HEK293 (cell line): ENCODE results near the gene NECTIN4.

Experiments used
- CTCF ChIA-PET: fragments of 350-600 bp; formaldehyde crosslinking; extraction: SDS; loops from one replicate; lab custom pipeline; 2021; ENCODE audit warnings: antibody characterized with exemption; lab: Yijun Ruan, JAX
- POLR2A ChIA-PET: fragments of 300-600 bp; formaldehyde crosslinking; extraction: SDS; loops from one replicate; lab custom pipeline; 2020; ENCODE audit warnings: antibody characterized with exemption, inconsistent platforms; lab: Yijun Ruan, JAX
- H3K27ac ChIP-seq: fragments of 200-500 bp; sonication (Bioruptor generic); 2 replicates; pipeline ENCODE4 v1.5.1; 2014; ENCODE audit warnings: low read depth, low read length, control low read depth, inconsistent platforms; ENCODE audit errors: extremely low read depth
- H3K36me3 ChIP-seq, 2 experiments: fragments of 200-500 bp in 1 of 2; sonication (Bioruptor generic) in 1 of 2; 1 replicate in 1 of 2; 2 replicates in 1 of 2; pipeline ENCODE4 v1.5.1; 2014 to 2017; ENCODE audit warnings: inconsistent platforms in 2 of 2, low read length in 2 of 2; ENCODE audit not compliant: control insufficient read depth in 2 of 2, insufficient read depth in 1 of 2
- H3K4me1 ChIP-seq: fragments of 200-500 bp; sonication (Bioruptor generic); 2 replicates; pipeline ENCODE4 v1.5.1; 2014; ENCODE audit warnings: mild to moderate bottlenecking, low read length, inconsistent platforms; ENCODE audit not compliant: control insufficient read depth, insufficient read depth
- H3K4me3 ChIP-seq: 2 replicates; pipeline ENCODE4 v1.5.1; 2011; ENCODE audit warnings: low read depth, mild to moderate bottlenecking, control low read depth, low read length, moderate library complexity
- H3K9me3 ChIP-seq: fragments of 200-500 bp; sonication (Bioruptor generic); 2 replicates; pipeline ENCODE4 v1.5.1; 2014; ENCODE audit warnings: low read depth, low read length, inconsistent platforms; ENCODE audit not compliant: control insufficient read depth, insufficient read depth
- MYNN ChIP-seq: fragments of 450-650 bp; formaldehyde crosslinking; IDR thresholded peaks from 2 replicates; pipeline ENCODE4 v1.5.1; 2016; ENCODE audit warnings: missing biosample characterization, missing genetic modification characterization, borderline replicate concordance
- REPIN1 ChIP-seq: fragments of 450-650 bp; formaldehyde crosslinking; IDR thresholded peaks from 2 replicates; pipeline ENCODE4 v1.5.1; 2017; ENCODE audit warnings: missing biosample characterization, missing genetic modification characterization, low read depth
- SCRT1 ChIP-seq: fragments of 450-650 bp; formaldehyde crosslinking; IDR thresholded peaks from 2 replicates; pipeline ENCODE4 v1.5.1; 2016; ENCODE audit warnings: missing biosample characterization, missing genetic modification characterization, borderline replicate concordance
- SP7 ChIP-seq: fragments of 450-650 bp; formaldehyde crosslinking; IDR thresholded peaks from 2 replicates; pipeline ENCODE4 v1.5.1; 2016; ENCODE audit warnings: missing biosample characterization, missing genetic modification characterization
- ZBTB17 ChIP-seq: fragments of 450-650 bp; formaldehyde crosslinking; IDR thresholded peaks from 2 replicates; pipeline ENCODE4 v1.5.1; 2016; ENCODE audit warnings: missing biosample characterization, missing genetic modification characterization
- ZEB2 ChIP-seq: fragments of 450-650 bp; formaldehyde crosslinking; IDR thresholded peaks from 2 replicates; pipeline ENCODE4 v1.5.1; 2016; ENCODE audit warnings: missing biosample characterization, missing genetic modification characterization
- ZFP41 ChIP-seq: fragments of 450-650 bp; formaldehyde crosslinking; IDR thresholded peaks from 2 replicates; pipeline ENCODE4 v1.5.1; 2016; ENCODE audit warnings: missing biosample characterization, missing genetic modification characterization, borderline replicate concordance
- ZNF133 ChIP-seq: fragments of 450-650 bp; formaldehyde crosslinking; IDR thresholded peaks from 2 replicates; pipeline ENCODE4 v1.5.1; 2016; ENCODE audit warnings: missing biosample characterization, missing genetic modification characterization
- ZNF2 ChIP-seq: fragments of 450-650 bp; formaldehyde crosslinking; IDR thresholded peaks from 2 replicates; pipeline ENCODE4 v1.5.1; 2016; ENCODE audit warnings: missing biosample characterization, missing genetic modification characterization
- ZNF202 ChIP-seq: fragments of 450-650 bp; formaldehyde crosslinking; IDR thresholded peaks from 2 replicates; pipeline ENCODE4 v1.5.1; 2016; ENCODE audit warnings: missing biosample characterization, missing genetic modification characterization, borderline replicate concordance
- ZNF214 ChIP-seq: fragments of 450-650 bp; formaldehyde crosslinking; IDR thresholded peaks from 2 replicates; pipeline ENCODE4 v1.5.1; 2017; ENCODE audit warnings: missing biosample characterization, mild to moderate bottlenecking, missing genetic modification characterization, borderline replicate concordance
- ZNF248 ChIP-seq: fragments of 450-650 bp; formaldehyde crosslinking; IDR thresholded peaks from 2 replicates; pipeline ENCODE4 v1.5.1; 2017; ENCODE audit warnings: missing biosample characterization, missing genetic modification characterization
- ZNF433 ChIP-seq: fragments of 450-650 bp; formaldehyde crosslinking; IDR thresholded peaks from 2 replicates; pipeline ENCODE4 v1.5.1; 2016; ENCODE audit warnings: missing biosample characterization, missing genetic modification characterization, low read depth
- ZNF624 ChIP-seq: fragments of 450-650 bp; formaldehyde crosslinking; IDR thresholded peaks from 2 replicates; pipeline ENCODE4 v1.5.1; 2017; ENCODE audit warnings: missing biosample characterization, missing genetic modification characterization
- ZNF660 ChIP-seq: fragments of 450-650 bp; IDR thresholded peaks from 2 replicates; pipeline ENCODE4 v1.5.1; 2018; ENCODE audit warnings: missing biosample characterization, mild to moderate bottlenecking, missing genetic modification characterization
- ZNF664 ChIP-seq: fragments of 450-650 bp; formaldehyde crosslinking; IDR thresholded peaks from 2 replicates; pipeline ENCODE4 v1.5.1; 2016; ENCODE audit warnings: missing biosample characterization, missing genetic modification characterization
- ZNF76 ChIP-seq: fragments of 450-650 bp; formaldehyde crosslinking; IDR thresholded peaks from 2 replicates; pipeline ENCODE4; 2016; ENCODE audit warnings: low read depth, missing biosample characterization, missing genetic modification characterization, borderline replicate concordance
- ZNF837 ChIP-seq: fragments of 450-650 bp; formaldehyde crosslinking; IDR thresholded peaks from 2 replicates; pipeline ENCODE4 v1.5.1; 2016; ENCODE audit warnings: missing biosample characterization, missing genetic modification characterization
- ZNF843 ChIP-seq: fragments of 450-650 bp; formaldehyde crosslinking; IDR thresholded peaks from 2 replicates; pipeline ENCODE4 v1.5.1; 2016; ENCODE audit warnings: missing biosample characterization, missing genetic modification characterization
- TF ChIP-seq, protein P1 (sequence below): fragments of 450-650 bp; formaldehyde crosslinking; IDR thresholded peaks from 2 replicates; pipeline ENCODE4 v1.5.1; 2016; ENCODE audit warnings: missing biosample characterization, missing genetic modification characterization
- TF ChIP-seq, protein P2 (sequence below): fragments of 450-650 bp; formaldehyde crosslinking; IDR thresholded peaks from 2 replicates; pipeline ENCODE4 v1.5.1; 2016; ENCODE audit warnings: missing biosample characterization, missing genetic modification characterization
- TF ChIP-seq, protein P3 (sequence below): sonication (generic); formaldehyde crosslinking; IDR thresholded peaks from 2 replicates; pipeline ENCODE4 v1.8.1; 2022; ENCODE audit warnings: mild to moderate bottlenecking, moderate library complexity, missing genetic modification reagents
- TF ChIP-seq, protein P4 (sequence below): fragments of 450-650 bp; formaldehyde crosslinking; IDR thresholded peaks from 2 replicates; pipeline ENCODE4 v1.5.1; 2016; ENCODE audit warnings: missing biosample characterization, missing genetic modification characterization
- TF ChIP-seq, protein P5 (sequence below): fragments of 450-650 bp; formaldehyde crosslinking; IDR thresholded peaks from 2 replicates; pipeline ENCODE4 v1.5.1; 2016; ENCODE audit warnings: missing biosample characterization, missing genetic modification characterization, borderline replicate concordance

NECTIN4 gene

DNA sequence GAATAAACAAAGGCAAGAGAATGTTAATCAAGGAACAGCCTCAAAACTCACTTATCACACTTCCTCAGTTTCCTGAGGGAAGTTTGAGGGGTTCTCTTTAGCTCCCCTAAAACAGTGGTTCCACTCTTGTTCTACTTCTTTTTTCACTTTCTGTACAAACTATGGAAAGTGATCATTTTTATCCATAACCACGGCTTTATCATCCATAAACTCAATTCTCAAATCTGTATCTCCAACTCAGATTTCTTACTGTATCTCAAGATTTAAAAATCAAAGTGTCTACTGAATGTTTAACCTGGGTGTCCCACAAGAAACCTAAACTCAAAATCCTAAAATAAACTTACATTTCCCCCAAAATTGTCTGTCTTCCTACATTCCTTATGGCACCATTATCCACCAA lies 24.6 kb upstream of the NECTIN4 start:
- H3K36me3 ChIP-seq = peaks cover 0 to 10% of the 10 kb centered on the region in 2 experiments; a peak in 2 of 3 replicates
- ChIA-PET POLR2A (no interaction called here), CTCF (interaction anchor here (1.2 kb wide), 1 partner anchor 23 kb away, joined by 3 read pairs; no protein-coding TSS in a partner anchor)
- H3K9me3 ChIP-seq = no peaks in the 10 kb centered on the region
- TF ChIP-seq, protein P1, sequence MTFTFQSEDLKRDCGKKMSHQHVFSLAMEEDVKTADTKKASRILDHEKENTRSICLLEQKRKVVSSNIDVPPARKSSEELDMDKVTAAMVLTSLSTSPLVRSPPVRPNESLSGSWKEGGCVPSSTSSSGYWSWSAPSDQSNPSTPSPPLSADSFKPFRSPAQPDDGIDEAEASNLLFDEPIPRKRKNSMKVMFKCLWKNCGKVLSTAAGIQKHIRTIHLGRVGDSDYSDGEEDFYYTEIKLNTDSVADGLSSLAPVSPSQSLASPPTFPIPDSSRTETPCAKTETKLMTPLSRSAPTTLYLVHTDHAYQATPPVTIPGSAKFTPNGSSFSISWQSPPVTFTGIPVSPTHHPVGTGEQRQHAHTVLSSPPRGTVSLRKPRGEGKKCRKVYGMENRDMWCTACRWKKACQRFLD = no peak
- no peak for TF ChIP-seq ZNF433
- H3K4me3 ChIP-seq = no peak overlapping the region
- H3K4me1 ChIP-seq = peaks cover 3% of the 10 kb centered on the region; the same call in 1 of the 2 replicates
- no peak overlapping the region for H3K27ac ChIP-seq

DNA sequence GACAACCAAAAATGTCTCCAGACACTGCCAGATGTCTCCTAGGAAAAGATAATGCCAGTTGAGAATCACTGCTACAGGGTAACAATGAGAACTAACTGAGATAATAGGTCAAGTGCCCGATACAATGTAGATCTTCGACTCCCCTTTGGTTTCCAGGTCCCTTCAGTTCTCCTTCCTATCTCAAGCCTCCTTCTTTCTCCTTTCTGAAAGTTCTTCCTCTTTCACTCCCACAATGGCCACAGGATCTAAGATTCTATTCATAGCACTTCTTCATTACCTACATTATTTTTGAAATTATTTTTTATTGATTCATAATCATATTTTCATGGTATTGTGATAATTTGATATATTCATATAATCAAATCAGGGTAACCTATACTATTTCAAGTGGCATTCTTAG lies 22.2 kb upstream of the NECTIN4 start:
- Histone ChIP-seq H3K36me3 (peaks cover 3 to 9% of the 10 kb centered on the region in 2 experiments; a peak in 2 of 3 replicates), H3K9me3 (no peaks in the 10 kb centered on the region), H3K4me1 (0 out of 2 replicates have a peak, but pooled peaks cover 2% of the 10 kb centered on the region), H3K27ac (no peak overlapping the region), H3K4me3 (no peak overlapping the region)
- no peak for TF ChIP-seq ZNF837 (tag by site-specific recombination)
- no peak for TF ChIP-seq ZNF202 (tag by site-specific recombination)
- TF ChIP-seq MYNN = no peak
- no peak for TF ChIP-seq ZBTB17 (tag by site-specific recombination)
- no peak for TF ChIP-seq ZNF248
- no peak for TF ChIP-seq SP7 (tag by site-specific recombination)
- no peak for TF ChIP-seq ZNF843 (tag by site-specific recombination)
- TF ChIP-seq REPIN1 (tag by site-specific recombination) = no peak
- TF ChIP-seq ZNF2 = no peak
- no peak for TF ChIP-seq ZNF214
- TF ChIP-seq ZNF133 (tag by site-specific recombination) = no peak
- no peak for TF ChIP-seq SCRT1
- TF ChIP-seq ZNF664 = no peak
- no peak for TF ChIP-seq ZNF624 (tag by site-specific recombination)
- TF ChIP-seq, protein P2, sequence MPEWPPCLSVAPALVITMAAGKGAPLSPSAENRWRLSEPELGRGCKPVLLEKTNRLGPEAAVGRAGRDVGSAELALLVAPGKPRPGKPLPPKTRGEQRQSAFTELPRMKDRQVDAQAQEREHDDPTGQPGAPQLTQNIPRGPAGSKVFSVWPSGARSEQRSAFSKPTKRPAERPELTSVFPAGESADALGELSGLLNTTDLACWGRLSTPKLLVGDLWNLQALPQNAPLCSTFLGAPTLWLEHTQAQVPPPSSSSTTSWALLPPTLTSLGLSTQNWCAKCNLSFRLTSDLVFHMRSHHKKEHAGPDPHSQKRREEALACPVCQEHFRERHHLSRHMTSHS = no peak
- TF ChIP-seq, protein P3, sequence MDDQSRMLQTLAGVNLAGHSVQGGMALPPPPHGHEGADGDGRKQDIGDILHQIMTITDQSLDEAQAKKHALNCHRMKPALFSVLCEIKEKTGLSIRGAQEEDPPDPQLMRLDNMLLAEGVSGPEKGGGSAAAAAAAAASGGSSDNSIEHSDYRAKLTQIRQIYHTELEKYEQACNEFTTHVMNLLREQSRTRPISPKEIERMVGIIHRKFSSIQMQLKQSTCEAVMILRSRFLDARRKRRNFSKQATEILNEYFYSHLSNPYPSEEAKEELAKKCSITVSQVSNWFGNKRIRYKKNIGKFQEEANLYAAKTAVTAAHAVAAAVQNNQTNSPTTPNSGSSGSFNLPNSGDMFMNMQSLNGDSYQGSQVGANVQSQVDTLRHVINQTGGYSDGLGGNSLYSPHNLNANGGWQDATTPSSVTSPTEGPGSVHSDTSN (CRISPR knock-in tag) = no peak
- TF ChIP-seq, protein P4, sequence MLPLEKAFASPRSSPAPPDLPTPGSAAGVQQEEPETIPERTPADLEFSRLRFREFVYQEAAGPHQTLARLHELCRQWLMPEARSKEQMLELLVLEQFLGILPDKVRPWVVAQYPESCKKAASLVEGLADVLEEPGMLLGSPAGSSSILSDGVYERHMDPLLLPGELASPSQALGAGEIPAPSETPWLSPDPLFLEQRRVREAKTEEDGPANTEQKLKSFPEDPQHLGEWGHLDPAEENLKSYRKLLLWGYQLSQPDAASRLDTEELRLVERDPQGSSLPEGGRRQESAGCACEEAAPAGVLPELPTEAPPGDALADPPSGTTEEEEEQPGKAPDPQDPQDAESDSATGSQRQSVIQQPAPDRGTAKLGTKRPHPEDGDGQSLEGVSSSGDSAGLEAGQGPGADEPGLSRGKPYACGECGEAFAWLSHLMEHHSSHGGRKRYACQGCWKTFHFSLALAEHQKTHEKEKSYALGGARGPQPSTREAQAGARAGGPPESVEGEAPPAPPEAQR = no peak
- POLR2A ChIA-PET = no interaction called here
- CTCF ChIA-PET = interaction anchor here (1.6 kb wide), 1 partner anchor 13 kb away, joined by 5 read pairs; the partner anchor contains the start of gene KLHDC9

DNA sequence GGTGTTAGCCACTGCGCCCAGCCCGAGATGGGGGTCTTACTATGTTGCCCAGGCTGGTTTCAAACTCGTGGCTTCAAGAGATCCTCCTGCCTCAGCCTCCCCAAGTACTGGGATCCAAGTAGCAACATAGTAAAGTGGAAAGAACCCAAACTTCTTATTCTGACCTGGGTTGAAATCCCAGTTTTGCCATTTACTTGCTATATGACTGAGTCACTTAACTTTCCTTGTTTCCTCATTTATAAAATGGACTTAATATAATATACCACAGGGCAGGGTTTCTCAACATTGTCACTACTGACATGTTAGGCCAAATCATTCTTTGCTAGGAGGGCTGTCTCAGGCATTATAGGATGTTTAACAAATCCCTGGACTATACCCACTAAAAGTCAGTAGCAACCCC lies 21.8 kb upstream of the NECTIN4 start:
- Histone ChIP-seq H3K4me3 (no peak overlapping the region), H3K27ac (no peak overlapping the region), H3K36me3 (peaks cover 3 to 9% of the 10 kb centered on the region in 2 experiments; a peak in 2 of 3 replicates), H3K9me3 (no peaks in the 10 kb centered on the region), H3K4me1 (0 out of 2 replicates have a peak, but pooled peaks cover 2% of the 10 kb centered on the region)
- ChIA-PET POLR2A (no interaction called here), CTCF (no interaction called here)
- no peak for TF ChIP-seq ZNF76
- no peak for TF ChIP-seq ZEB2
- no peak for TF ChIP-seq REPIN1 (tag by site-specific recombination)
- TF ChIP-seq ZFP41 (tag by site-specific recombination) = no peak
- TF ChIP-seq ZNF660 (tag by site-specific recombination) = no peak
- TF ChIP-seq, protein P4 = no peak
- TF ChIP-seq, protein P5, sequence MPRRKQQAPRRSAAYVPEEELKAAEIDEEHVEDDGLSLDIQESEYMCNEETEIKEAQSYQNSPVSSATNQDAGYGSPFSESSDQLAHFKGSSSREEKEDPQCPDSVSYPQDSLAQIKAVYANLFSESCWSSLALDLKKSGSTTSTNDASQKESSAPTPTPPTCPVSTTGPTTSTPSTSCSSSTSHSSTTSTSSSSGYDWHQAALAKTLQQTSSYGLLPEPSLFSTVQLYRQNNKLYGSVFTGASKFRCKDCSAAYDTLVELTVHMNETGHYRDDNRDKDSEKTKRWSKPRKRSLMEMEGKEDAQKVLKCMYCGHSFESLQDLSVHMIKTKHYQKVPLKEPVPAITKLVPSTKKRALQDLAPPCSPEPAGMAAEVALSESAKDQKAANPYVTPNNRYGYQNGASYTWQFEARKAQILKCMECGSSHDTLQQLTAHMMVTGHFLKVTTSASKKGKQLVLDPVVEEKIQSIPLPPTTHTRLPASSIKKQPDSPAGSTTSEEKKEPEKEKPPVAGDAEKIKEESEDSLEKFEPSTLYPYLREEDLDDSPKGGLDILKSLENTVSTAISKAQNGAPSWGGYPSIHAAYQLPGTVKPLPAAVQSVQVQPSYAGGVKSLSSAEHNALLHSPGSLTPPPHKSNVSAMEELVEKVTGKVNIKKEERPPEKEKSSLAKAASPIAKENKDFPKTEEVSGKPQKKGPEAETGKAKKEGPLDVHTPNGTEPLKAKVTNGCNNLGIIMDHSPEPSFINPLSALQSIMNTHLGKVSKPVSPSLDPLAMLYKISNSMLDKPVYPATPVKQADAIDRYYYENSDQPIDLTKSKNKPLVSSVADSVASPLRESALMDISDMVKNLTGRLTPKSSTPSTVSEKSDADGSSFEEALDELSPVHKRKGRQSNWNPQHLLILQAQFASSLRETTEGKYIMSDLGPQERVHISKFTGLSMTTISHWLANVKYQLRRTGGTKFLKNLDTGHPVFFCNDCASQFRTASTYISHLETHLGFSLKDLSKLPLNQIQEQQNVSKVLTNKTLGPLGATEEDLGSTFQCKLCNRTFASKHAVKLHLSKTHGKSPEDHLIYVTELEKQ (tag by site-specific recombination) = no peak
